Stimulated activated CD8-positive, alpha-beta memory T cell treated with anti-CD3 and anti-CD28 coated beads, Interleukin-2, amount 100 ng/mL, for 1 hour (primary cell): ENCODE measurements around the gene TRAPPC2L.

ENCODE experiments used
- DNase-seq, 2 donors: peaks; one replicate each; pipeline ENCODE4 v3.0.0-alpha.2; 2020; ENCODE audit warnings: low read depth in 2 of 2

Gene TRAPPC2L, protein sequence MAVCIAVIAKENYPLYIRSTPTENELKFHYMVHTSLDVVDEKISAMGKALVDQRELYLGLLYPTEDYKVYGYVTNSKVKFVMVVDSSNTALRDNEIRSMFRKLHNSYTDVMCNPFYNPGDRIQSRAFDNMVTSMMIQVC

GRCh38 chr16:88856828-88857727 lies at the start of gene TRAPPC2L, which contains the start of gene GALNS:
TRAPPC2L (plus strand) TSS chr16:88857127; CDS start chr16:88857151, 24 bp downstream.
GALNS (minus strand) TSS chr16:88856947; CDS start chr16:88856877, 70 bp downstream.
- DNase-seq: peak; percentile 99

DNA sequence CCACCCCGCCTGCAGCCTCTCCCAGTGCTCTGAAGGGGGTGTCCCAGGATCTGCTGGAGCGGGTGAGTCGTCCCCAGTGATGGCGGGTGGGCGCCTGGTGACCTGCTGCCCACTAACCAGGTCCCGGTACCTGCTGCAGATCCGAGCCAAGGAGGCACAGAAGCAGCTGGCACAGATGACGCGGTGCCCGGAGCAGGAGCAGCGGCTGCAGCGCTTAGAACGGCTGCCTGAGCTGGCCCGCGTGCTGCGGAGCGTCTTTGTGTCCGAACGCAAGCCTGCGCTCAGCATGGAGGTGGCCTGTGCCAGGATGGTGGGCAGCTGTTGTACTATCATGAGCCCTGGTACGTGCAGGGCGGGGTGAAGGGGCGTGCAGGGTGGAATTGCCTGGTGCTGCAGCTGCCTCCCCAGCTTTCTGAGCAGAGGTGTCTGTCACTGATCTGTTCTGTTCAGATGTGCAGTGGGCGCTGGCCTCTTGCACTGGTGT lies 49.7 kb upstream of the TRAPPC2L start:
- no peak for DNase-seq

DNA sequence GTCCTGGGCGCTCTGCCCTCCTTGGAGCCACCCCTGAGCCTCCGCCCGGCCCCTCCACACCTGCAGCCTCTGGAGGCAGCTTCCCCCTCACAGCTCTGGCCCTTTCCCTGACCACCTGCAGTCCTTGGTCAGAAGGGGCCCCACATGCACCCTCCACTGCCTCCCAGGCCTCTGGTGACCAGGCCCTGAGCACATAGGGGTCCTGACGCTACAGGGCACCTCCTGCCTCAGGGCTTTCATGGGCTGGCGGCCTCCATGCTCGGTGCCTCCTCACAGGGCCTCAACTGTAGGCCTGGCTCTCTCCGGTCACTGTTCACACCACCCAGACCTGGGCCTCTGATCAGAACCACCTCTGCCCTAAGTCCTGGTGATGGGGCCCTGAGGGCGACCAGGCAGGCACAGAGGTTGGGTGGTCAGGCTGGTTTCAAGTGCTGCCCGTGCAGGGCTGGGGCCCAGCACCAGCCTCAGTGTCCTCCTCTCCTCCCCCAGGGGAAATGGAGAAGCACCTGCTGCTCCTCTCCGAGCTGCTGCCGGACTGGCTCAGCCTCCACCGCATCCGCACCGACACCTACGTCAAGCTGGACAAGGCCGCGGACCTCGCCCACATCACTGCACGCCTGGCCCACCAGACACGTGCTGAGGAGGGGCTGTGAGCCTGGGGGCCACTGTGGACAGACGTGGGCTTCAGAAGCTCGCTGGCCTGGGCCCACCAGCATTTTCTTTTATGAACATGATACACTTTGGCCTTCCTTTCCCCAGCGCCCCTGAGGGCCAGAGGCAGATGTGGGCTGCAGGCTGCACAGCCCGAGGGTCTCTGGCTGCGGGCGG lies 49.1 kb upstream of the TRAPPC2L start:
- DNase-seq: no peak

- no peak for DNase-seq
These were observed 47.8 kb upstream of the TRAPPC2L start for GRCh38 chr16:88809068-88809675.

- no peak for DNase-seq
These were observed 47.2 kb upstream of the TRAPPC2L start for GRCh38 chr16:88809676-88810165.

DNA sequence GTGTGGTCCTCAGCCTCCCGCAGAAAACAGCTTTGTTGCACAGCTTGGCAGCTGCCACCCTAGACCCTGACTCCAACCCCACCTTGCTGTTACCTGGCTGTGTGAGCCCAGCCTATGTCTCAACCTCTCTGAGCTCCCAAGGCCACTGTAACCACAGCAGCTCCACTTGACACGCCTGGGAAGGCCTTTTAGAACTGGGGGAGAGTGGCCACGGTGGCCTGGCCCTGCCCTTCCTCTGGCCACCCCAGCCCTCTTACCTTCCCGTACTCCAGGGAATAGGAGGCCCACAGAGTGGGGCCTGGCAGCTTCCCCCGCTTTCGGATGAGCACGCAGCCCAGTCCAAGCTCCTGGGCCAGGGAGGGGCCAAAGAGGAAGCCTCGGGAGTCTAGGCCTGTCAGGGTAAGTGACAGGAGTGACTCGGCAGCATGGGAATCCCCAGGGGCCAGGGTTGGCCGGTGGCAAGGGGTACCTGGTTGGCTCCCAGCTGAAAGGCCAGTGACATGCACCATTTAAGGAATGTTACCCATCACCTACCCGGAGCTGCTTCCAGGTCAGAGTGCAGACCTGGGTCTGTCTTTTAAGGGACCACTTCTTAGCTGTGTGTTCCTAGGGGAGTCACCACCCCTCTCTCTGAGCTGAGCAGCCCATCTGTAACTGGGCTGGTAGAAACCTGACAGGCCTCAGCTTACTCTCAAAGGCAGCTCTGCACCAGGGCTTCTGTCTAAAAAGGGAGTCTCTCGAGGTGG lies 46.6 kb upstream of the TRAPPC2L start:
- DNase-seq: no peak

- DNase-seq: peak in 1 of 2 donors; percentile 45
These were observed 45.8 kb upstream of the TRAPPC2L start for GRCh38 chr16:88810912-88811768.

DNA sequence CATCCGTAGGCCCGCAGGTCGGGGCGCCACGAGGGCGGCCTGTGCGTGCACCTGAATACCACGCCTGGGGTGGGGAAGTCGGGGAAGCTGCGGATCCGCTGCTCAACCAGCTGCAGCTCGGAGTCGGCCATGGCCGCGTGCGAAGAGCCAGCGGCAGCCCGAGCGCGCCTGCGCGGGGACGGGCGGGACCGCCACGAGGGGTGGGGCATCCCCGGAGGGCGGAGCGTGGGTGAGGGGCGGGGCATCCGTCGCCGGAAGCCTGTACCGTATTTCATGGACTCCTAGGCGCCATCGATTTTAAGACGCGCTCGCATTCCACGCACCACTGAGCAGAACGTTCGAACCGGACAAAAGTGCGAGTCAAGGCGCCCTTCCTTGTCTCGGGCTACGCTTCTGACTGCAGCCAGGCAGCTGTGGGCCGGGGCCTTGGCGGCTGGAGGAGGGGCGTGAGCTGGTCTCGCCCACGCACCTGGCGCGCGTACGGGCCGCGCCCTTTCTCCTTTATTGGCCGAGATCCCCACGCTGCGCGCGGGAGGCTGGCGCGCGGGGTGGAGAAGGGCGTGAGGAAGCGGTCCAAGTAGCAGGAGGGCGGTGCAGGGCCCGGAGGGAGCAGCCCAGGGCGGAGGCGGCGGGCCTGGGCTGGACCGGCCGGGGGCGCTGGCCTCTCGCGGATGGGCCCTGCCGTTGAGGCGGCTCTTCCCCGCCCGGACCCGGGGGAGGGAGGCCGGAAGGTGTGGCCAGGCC lies 45.0 kb upstream of the TRAPPC2L start, which contains the start of gene APRT:
TSS of gene APRT (minus strand) at position 160 of the 744 bp plus-strand sequence. CDS start at position 131, 29 bp downstream.
- DNase-seq: peak; percentile 93 to 95

DNA sequence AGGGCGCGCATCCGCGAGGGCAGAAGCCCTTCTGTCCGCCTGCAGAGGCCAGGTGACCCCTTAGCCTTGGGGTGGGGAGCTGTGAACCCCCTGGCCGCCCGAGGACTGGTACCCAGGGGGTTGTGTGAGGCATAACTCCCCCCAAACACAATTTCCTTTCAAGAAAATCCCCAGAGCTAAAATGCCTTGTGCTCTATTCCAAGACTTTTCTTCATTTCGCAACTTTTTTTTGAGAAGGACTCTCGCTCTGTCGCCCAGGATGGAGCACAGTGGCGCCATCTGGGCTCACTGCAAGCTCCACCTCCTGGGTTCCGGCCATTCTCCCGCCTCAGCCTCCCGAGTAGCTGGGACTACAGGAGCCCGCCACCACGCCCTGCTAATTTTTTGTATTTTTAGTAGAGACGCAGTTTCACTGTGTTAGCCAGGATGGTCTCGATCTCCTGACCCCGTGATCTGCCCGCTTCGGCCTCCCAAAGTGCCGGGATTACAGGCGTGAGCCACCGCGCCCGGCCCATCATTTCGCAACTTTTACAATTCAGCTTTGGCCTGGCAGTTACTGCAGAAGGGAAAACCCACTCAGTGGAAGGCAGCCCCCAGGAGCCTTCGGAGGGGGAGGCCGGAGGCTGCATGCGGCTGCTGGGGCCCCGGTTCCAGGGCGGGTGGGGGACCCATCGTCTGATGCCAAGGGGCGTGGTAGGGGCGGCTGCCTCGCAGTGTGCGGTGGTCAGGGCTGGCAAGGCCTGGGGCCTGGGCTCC lies 44.2 kb upstream of the TRAPPC2L start:
- DNase-seq: no peak

DNA sequence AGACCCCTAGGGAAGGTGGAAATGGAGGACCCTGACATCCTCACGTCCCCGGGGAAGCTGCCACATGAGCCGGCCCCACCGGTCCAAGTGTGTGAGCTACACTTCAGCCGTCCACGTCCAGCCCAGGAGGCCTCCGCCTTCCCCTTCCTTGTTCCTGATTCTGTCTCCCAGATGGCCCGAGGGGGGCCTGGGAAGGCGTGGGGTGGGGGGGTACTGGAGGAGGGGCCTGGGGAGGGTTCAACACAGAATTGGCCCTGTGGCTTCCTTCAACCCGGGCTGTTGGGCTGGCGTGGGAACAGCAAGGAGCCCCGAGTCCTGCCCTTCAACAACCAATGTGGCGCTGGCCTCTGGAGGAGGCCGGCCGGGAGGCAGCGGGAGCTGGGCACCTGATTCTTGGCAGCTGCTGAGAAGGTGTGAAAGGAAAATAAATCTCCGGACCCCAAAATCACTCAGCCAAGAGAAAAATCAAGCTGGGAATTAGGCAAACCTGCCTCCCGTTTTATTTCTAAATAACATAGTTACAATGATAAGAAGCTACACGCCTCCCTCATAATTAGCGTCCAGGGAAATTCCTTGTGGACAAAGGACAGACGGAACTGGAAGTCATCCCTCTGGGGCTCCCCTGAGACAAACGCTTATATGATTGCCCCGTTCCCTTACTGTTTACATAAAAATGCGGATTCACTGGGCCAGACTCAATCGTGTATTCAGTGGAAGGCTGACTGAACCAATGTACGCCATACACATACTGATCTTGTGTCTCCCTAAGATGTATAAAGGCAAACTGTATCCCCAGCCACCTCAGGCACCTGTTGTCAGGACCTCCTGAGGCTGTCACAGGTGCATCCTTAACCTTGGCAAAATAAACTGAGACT lies 43.4 kb upstream of the TRAPPC2L start:
- no peak for DNase-seq

- DNase-seq: no peak
These were observed 42.8 kb upstream of the TRAPPC2L start for GRCh38 chr16:88814144-88814502.

GRCh38 chr16:88815227-88815626 lies 41.7 kb upstream of the TRAPPC2L start:
- DNase-seq: no peak

DNA sequence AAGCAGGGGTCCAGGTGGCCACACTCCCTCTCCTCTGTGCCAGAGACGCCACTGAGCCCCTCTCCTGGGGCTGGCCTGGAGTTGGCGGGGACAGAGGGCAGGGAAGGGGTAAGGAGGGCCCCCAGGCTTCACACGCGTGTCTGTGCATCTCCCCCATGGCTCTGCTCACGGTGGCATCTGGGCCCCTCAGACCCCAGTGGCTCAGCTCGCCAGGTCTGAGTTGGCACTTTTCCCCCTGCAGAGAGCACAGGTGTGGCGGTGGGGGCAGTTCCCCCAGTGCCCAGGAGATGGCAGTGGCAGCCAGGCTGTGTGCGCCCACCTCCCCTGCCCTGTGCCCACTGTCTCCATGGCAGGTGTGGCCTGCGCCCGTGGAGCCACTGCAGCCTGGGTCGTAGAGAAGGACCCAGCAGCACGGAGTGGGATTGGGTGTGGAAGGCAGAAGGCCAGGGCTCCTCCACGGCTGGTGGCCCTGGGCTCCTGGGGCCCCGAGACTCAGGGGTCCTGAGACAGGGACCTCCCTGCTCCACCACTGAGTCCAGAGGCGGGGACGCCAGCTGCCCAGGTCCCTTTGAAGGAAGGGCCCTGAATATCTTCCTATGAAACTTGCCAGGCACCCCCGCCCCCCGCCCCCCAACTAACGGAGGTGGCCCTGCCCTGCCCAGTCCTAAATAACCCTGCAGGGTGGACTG lies 40.9 kb upstream of the TRAPPC2L start:
- no peak for DNase-seq

DNA sequence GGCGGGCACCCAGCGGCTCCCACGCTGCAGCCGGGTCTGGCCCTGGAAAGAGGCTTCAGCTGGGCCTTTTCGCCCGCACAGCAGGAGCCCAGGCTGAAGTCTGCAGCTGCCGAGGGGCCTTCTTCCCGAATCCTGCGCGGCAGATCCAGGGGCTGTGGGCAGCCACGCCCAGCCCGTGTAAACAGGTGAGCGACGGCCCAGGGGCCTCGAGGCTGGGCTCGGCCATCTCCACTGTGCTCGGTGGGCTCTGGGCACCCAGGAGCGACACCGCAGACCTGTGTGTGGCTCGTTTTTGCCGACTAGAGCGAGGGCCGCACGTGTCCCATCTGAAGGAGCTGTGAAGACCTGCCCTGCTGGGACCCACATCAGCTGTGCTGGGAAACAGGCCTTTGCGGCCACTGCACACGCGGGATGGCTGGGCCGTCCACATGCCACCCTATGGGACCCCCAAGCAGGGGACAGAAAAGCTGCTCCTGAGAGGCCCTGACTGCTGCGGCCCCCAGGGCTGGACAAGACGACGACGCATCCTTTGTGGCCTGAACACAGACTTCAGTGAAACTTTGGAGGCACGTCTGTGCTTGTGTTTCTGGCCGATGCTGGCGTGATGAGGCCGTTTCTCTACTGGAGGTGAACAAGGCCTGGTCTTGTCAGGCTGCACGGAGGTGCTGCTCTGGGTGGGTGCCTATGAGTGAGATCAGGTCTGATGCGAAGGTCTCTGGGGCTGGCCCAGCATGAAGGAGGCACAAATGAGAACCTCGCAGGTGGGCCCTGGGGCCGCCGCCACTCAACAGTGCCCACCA lies 40.0 kb upstream of the TRAPPC2L start:
- DNase-seq: no peak

DNA sequence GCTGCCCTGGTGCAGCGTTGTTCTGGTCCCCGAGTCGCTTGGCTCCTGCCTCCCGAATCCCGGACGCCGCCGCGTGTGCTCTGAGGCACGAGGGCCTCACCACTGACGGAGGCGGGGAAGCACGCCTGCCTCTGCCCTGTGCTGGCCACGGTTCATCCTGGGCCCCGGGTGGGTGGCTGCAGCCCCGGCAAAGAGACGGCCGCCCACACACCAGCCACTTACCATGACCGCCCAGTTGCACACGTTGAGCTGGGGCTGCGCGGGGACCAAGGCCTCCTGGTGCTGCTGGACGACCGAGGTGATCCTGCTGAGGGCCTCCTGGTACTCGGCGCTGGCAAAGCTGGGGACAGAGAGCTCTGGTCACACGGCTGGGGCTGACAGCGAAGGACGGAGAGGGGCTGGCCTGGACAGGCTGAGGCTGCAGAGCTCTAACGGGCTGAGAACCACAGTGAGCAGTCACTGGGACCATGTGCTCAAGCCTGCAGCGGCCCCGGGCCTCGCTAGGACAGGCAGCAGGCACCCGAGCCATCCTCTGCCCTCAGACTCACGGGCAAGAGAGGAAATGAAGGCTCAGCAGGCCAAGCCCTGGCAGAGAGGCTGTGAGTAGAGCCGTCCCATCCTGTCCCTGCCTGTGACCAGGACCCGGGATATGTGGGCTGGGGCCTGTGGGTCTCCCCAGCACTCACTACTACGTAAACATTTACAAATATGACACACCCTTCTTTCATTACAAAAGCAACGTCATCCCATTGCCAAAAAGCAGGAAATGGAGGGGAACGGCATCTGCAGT lies 38.9 kb upstream of the TRAPPC2L start:
- DNase-seq: no peak
